IPS DF 6.9 (cell line): ENCODE measurements around the gene EXOC4.

Experiments used
- DNase-seq: peaks from one replicate; pipeline ENCODE4 v3.0.0-alpha.2; 2013; ENCODE audit warnings: low read depth, low spot score
- H3K27ac ChIP-seq: one replicate; pipeline ENCODE4 v1.5.1; 2013; ENCODE audit warnings: low read length, control low read depth
- H3K27me3 ChIP-seq: 2 replicates; pipeline ENCODE4 v1.6.1; 2013; ENCODE audit warnings: mild to moderate bottlenecking, low read length; ENCODE audit not compliant: control insufficient read depth, insufficient read depth
- H3K36me3 ChIP-seq: 2 replicates; pipeline ENCODE4 v1.6.1; 2013; ENCODE audit warnings: low read length; ENCODE audit not compliant: control insufficient read depth, insufficient read depth
- H3K4me1 ChIP-seq: 2 replicates; pipeline ENCODE4 v1.6.1; 2013; ENCODE audit warnings: low read length; ENCODE audit not compliant: control insufficient read depth, insufficient read depth
- H3K4me3 ChIP-seq: 2 replicates; pipeline ENCODE4 v1.5.1; 2013; ENCODE audit warnings: mild to moderate bottlenecking, low read length
- H3K9me3 ChIP-seq: 2 replicates; pipeline ENCODE4 v1.6.1; 2013; ENCODE audit warnings: low read length, inconsistent platforms; ENCODE audit not compliant: control insufficient read depth, insufficient read depth
- WGBS: extraction: QIAGEN DNeasy Blood & Tissue Kit; methylation state at CpG from one replicate; pipeline ENCODE4 v1.1.7; 2013; ENCODE audit warnings: mixed read lengths, missing lambda C conversion rate; ENCODE audit not compliant: insufficient read length, insufficient coverage; 5-methylcytosine and 5-hydroxymethylcytosine counted together

EXOC4 gene

GRCh38 chr7:133945497-133945896, 692.6 kb downstream of the EXOC4 start:
- no peak overlapping the region for H3K27ac ChIP-seq
- WGBS: no CpG with 5 or more reads among the region's 5 CpGs
- no peak overlapping the region for H3K4me3 ChIP-seq
- H3K9me3 ChIP-seq: no peaks in the 10 kb centered on the region
- H3K27me3 ChIP-seq: no peaks in the 10 kb centered on the region
- H3K4me1 ChIP-seq: no peaks in the 10 kb centered on the region
- H3K36me3 ChIP-seq: no peaks in the 10 kb centered on the region
- DNase-seq: no peak

GRCh38 chr7:133947458-133948254, 694.8 kb downstream of the EXOC4 start:
- H3K4me1 ChIP-seq: peaks cover 2% of the 10 kb centered on the region; the same call in 1 of the 2 replicates
- no peaks in the 10 kb centered on the region for H3K9me3 ChIP-seq
- no peak overlapping the region for H3K4me3 ChIP-seq
- H3K36me3 ChIP-seq: no peaks in the 10 kb centered on the region
- no peak overlapping the region for H3K27ac ChIP-seq
- no peaks in the 10 kb centered on the region for H3K27me3 ChIP-seq
- DNase-seq: no peak
- WGBS: no CpG with 5 or more reads among the region's 6 CpGs

GRCh38 chr7:133948588-133948987, 695.7 kb downstream of the EXOC4 start:
- Histone ChIP-seq H3K9me3 (no peaks in the 10 kb centered on the region), H3K27me3 (no peaks in the 10 kb centered on the region), H3K4me1 (peaks cover 2% of the 10 kb centered on the region; the same call in 1 of the 2 replicates), H3K4me3 (no peak overlapping the region), H3K36me3 (no peaks in the 10 kb centered on the region), H3K27ac (no peak overlapping the region)
- WGBS: no CpG with 5 or more reads among the region's 6 CpGs
- no peak for DNase-seq

GRCh38 chr7:133950855-133951254, 698.0 kb downstream of the EXOC4 start:
- no CpG with 5 or more reads among the region's 4 CpGs for WGBS
- Histone ChIP-seq H3K36me3 (peaks cover 2% of the 10 kb centered on the region; the same call in 1 of the 2 replicates), H3K4me3 (no peak overlapping the region), H3K27me3 (no peaks in the 10 kb centered on the region), H3K9me3 (peaks cover 4% of the 10 kb centered on the region), H3K4me1 (peaks cover 2% of the 10 kb centered on the region; the same call in 1 of the 2 replicates), H3K27ac (no peak overlapping the region)
- DNase-seq: no peak

GRCh38 chr7:133955208-133955607, 702.3 kb downstream of the EXOC4 start:
- Histone ChIP-seq H3K4me1 (peaks cover 2% of the 10 kb centered on the region; the same call in 1 of the 2 replicates), H3K4me3 (no peak overlapping the region), H3K9me3 (peaks cover 4% of the 10 kb centered on the region), H3K27me3 (no peaks in the 10 kb centered on the region), H3K36me3 (peaks cover 2% of the 10 kb centered on the region; the same call in 1 of the 2 replicates), H3K27ac (no peak overlapping the region)
- no CpG with 5 or more reads among the region's 2 CpGs for WGBS
- DNase-seq: no peak

GRCh38 chr7:133957845-133958244, 705.0 kb downstream of the EXOC4 start:
- WGBS: no CpG with 5 or more reads among the region's 2 CpGs
- Histone ChIP-seq H3K9me3 (peaks cover 4% of the 10 kb centered on the region), H3K27me3 (no peaks in the 10 kb centered on the region), H3K4me1 (no peaks in the 10 kb centered on the region), H3K4me3 (no peak overlapping the region), H3K36me3 (peaks cover 2% of the 10 kb centered on the region; the same call in 1 of the 2 replicates), H3K27ac (no peak overlapping the region)
- DNase-seq: no peak

- no CpG with 5 or more reads among the region's 1 CpG for WGBS
- Histone ChIP-seq H3K4me3 (no peak overlapping the region), H3K27me3 (no peaks in the 10 kb centered on the region), H3K27ac (no peak overlapping the region), H3K36me3 (peaks cover 2% of the 10 kb centered on the region; the same call in 1 of the 2 replicates), H3K4me1 (no peaks in the 10 kb centered on the region), H3K9me3 (peaks cover 4% of the 10 kb centered on the region)
- no peak for DNase-seq
Observed at GRCh38 chr7:133958822-133959221, 705.9 kb downstream of the EXOC4 start.

GRCh38 chr7:133959505-133959904, 706.6 kb downstream of the EXOC4 start:
- WGBS: no CpG with 5 or more reads among the region's 2 CpGs
- Histone ChIP-seq H3K4me3 (no peak overlapping the region), H3K27me3 (no peaks in the 10 kb centered on the region), H3K36me3 (peaks cover 2% of the 10 kb centered on the region; the same call in 1 of the 2 replicates), H3K4me1 (no peaks in the 10 kb centered on the region), H3K9me3 (peaks cover 4% of the 10 kb centered on the region), H3K27ac (no peak overlapping the region)
- DNase-seq: no peak

GRCh38 chr7:133961724-133962123, 708.8 kb downstream of the EXOC4 start:
- no peaks in the 10 kb centered on the region for H3K9me3 ChIP-seq
- DNase-seq: no peak
- no peaks in the 10 kb centered on the region for H3K36me3 ChIP-seq
- no CpG with 5 or more reads among the region's 3 CpGs for WGBS
- H3K4me3 ChIP-seq: no peak overlapping the region
- no peaks in the 10 kb centered on the region for H3K27me3 ChIP-seq
- H3K4me1 ChIP-seq: no peaks in the 10 kb centered on the region
- no peak overlapping the region for H3K27ac ChIP-seq

- H3K27me3 ChIP-seq: no peaks in the 10 kb centered on the region
- H3K27ac ChIP-seq: no peak overlapping the region
- H3K36me3 ChIP-seq: no peaks in the 10 kb centered on the region
- H3K4me1 ChIP-seq: no peaks in the 10 kb centered on the region
- no peaks in the 10 kb centered on the region for H3K9me3 ChIP-seq
- DNase-seq: no peak
- no peak overlapping the region for H3K4me3 ChIP-seq
- no CpG with 5 or more reads among the region's 4 CpGs for WGBS
Observed at GRCh38 chr7:133962646-133963045, 709.8 kb downstream of the EXOC4 start.

- H3K27ac ChIP-seq: no peak overlapping the region
- WGBS: no CpG with 5 or more reads among the region's 2 CpGs
Observed at GRCh38 chr7:133963629-133964028, 710.8 kb downstream of the EXOC4 start.

More at GRCh38 chr7:133963629-133964028, 710.8 kb downstream of the EXOC4 start:
- Histone ChIP-seq H3K9me3 (no peaks in the 10 kb centered on the region), H3K4me3 (no peak overlapping the region), H3K4me1 (no peaks in the 10 kb centered on the region), H3K27me3 (no peaks in the 10 kb centered on the region), H3K36me3 (no peaks in the 10 kb centered on the region)
- DNase-seq: no peak
